HL-60/S4 treated with phorbol 12-myristate 13-acetate at 8.2 ng/mL for 4 days and 3 days (cell line): ENCODE data around the gene FADD.
"Not testable (repeated sequence)": the region's sequence is repeated elsewhere in the genome, so short reads cannot be mapped to it uniquely, and the experiment has no call there.

Experiments used
- in situ Hi-C: fragments of 300-500 bp; cut with MboI; formaldehyde crosslinking; loops from 2 replicates; pipeline ENCODE4 v1.15.0; 2022; ENCODE audit warnings: low sequenced_read_pairs

Gene FADD

GRCh38 chr11:70201882-70202861 is 924 bp upstream of the FADD start:
- in situ Hi-C loops = no loop called here

- in situ Hi-C loops = no loop called here
Observed at GRCh38 chr11:70203751-70204465, 812 bp downstream of the FADD start.

- in situ Hi-C loops = no loop called here
Observed at GRCh38 chr11:70204466-70204799, 1.3 kb downstream of the FADD start.

- in situ Hi-C loops = no loop called here
Observed at GRCh38 chr11:70205049-70205725, 2.1 kb downstream of the FADD start.

GRCh38 chr11:70205766-70206165 is 2.7 kb downstream of the FADD start:
- in situ Hi-C loops = no loop called here

GRCh38 chr11:70206226-70206981 is 3.3 kb downstream of the FADD start:
- in situ Hi-C loops = no loop called here

GRCh38 chr11:70206982-70207376 is 3.9 kb downstream of the FADD start:
- in situ Hi-C loops = no loop called here

GRCh38 chr11:70207531-70208131 is 4.5 kb downstream of the FADD start:
- in situ Hi-C loops = no loop called here

- in situ Hi-C loops = no loop called here
Observed at GRCh38 chr11:70209391-70209912, 6.4 kb downstream of the FADD start.

GRCh38 chr11:70210051-70210501 is 7.0 kb downstream of the FADD start:
- in situ Hi-C loops = no loop called here

GRCh38 chr11:70210530-70210929 is 7.4 kb downstream of the FADD start:
- in situ Hi-C loops = no loop called here

GRCh38 chr11:70212227-70212811 is 9.2 kb downstream of the FADD start:
- in situ Hi-C loops = no loop called here

- in situ Hi-C loops = not testable (repeated sequence)
Observed at GRCh38 chr11:70217388-70217787, 14.3 kb downstream of the FADD start.

- in situ Hi-C loops = not testable (repeated sequence)
Observed at GRCh38 chr11:70218076-70218475, 15.0 kb downstream of the FADD start.

GRCh38 chr11:70220136-70220535 is 17.0 kb downstream of the FADD start:
- in situ Hi-C loops = no loop called here

GRCh38 chr11:70220920-70221319 is 17.8 kb downstream of the FADD start:
- in situ Hi-C loops = no loop called here

GRCh38 chr11:70225681-70226177 is 22.6 kb downstream of the FADD start:
- in situ Hi-C loops = no loop called here

- in situ Hi-C loops = no loop called here
Observed at GRCh38 chr11:70226183-70226582, 23.1 kb downstream of the FADD start.

- in situ Hi-C loops = no loop called here
Observed at GRCh38 chr11:70226967-70227366, 23.9 kb downstream of the FADD start.
